Medulla oblongata (tissue), 1 donor: ENCODE data around the gene RAB40B.

Experiments used
- DNase-seq: peaks from one replicate; pipeline ENCODE4 v3.0.0-alpha.2; 2015; ENCODE audit errors: extremely low spot score

Gene RAB40B

DNA sequence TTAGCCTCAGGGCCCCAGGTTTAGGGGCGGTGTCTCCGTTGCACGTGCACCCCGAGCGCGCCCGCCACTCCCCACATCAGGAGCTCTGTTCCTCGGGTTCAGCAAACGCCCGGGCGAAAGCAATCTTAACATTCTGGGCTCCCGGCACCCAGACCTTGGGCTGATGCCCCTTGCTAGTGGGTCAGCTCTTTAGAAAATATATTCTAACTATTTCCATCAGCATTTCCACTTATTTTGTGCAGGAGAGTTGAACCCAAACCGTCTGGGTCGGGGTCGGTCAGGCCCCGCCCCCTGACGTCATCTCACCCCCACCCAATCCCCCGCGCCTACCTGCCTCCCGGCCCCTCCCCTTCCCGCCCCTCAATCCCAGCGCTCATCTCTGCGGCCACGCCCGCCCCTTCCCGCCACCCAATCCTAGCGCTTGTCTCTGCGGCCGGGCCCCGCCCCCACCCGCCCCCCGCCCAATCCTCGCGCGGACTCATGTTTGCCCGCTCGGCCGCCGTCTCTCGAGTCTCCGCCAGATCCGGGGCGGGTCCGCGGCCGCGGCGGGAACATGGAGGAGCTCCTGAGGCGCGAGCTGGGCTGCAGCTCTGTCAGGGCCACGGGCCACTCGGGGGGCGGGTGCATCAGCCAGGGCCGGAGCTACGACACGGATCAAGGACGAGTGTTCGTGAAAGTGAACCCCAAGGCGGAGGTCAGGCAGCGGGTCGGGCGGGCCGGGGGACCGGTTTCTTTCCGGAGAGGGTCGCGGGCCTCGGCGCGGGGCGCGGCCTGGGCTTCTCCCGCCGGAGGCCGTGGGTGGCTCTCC is 17.9 kb upstream of the RAB40B start, which contains the start of gene FN3KRP:
Gene FN3KRP, plus strand, starts transcription at position 504 of the 808 bp plus-strand sequence. Its CDS starts 50 bp downstream, at position 554.
- DNase-seq: peak; percentile 96

DNA sequence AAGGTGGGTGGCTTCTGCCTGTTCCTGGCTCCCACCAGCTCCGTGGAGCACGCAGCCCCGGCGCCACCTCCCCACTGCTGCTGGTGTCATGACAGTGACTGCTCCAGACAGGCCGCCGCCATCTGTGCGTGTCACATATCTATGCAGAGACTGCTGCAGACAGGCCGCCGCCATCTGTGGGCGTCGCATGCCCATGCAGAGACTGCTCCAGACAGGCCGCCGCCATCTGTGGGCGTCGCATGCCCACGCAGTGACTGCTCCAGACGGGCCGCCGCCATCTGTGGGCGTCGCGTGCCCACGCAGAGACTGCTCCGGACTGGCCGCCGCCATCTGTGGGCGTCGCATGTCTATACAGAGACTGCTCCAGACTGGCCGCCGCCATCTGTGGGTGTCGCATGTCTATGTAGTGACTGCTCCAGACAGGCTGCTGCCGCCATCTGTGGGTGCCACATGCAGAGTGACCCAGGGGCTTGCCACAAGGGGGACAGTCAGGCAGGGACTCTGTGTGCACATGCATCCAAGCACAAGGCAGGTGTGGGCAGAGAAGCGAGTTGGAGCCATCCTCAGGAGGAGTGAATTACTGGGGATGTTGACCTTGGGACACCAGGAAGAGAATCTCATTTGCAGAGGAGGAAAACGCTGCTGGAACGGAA is 14.7 kb upstream of the RAB40B start:
- DNase-seq: no peak

DNA sequence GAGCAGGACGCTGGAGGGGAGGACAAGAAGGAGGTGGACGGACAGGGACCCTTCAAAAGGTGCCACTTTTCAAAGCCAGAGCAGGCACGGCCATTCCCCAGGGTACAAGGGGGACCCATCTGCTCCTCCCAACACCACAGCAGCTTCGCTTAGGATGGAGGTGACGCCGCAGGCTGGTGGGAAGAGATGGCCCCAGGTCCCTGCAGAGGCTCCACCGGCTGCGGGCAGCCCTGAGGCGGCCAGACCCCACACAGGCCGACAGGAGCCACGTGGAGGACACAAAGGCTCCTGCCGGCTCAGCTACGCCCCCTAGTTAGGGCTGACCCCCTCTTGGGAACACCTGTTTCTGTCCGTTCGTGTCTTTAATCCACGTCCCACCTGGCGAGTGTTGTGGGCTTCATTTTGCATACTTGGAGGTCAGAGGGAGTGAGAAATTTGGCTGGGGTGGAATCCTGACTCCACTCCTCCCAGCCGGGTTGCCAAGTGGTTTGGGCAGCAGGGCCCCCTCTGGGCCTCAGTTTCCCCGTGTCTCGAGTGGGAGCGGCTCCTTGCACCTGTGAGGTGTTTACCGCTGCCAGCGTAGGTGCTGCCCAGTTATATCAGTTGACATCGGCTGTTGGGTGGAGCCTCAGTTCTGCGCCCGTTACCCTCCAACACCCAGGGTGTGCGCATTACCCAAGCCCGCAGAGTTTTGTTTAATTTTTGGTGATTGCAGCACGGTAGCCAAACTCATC is 12.2 kb upstream of the RAB40B start:
- no peak for DNase-seq

DNA sequence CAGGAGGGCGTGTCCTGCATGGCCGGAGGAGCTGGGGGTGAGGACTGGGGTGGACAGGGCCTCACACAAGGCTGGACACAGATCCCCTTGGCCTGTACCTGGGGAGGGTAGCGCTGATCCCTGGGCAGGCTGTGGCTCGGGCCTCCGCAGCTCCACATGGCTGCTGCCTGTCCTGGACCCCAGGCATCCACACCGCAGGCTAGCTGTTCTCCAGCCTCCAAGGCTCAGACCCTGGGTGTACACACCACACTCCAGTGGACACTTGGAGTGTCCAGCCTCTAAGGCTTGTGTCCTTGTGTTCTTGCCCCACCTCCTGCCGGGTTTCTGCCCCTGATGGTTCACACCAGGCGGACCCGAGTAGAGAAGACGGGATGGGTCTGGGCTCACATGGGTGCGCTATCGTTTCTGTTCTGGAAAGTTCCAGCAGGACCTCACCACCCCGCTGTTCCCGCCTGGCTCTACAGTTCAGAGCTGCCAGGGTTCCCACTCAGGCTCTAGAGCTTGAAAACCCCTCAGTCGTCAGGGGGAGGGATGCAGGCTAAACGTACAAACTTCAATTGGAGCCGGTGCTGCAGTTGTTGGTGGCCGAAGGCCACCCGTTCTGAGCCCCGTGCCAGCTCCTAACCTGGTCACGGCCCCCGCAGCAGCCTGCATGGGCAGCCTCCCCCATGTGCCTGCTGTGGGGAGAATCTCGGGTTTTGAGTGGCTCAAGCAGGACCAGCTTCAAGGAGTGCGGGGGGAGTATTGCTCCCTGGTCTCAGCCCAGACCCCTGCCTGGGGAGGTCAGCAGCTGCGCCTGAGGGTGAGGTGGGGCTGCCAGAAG is 11.4 kb upstream of the RAB40B start:
- no peak for DNase-seq

DNA sequence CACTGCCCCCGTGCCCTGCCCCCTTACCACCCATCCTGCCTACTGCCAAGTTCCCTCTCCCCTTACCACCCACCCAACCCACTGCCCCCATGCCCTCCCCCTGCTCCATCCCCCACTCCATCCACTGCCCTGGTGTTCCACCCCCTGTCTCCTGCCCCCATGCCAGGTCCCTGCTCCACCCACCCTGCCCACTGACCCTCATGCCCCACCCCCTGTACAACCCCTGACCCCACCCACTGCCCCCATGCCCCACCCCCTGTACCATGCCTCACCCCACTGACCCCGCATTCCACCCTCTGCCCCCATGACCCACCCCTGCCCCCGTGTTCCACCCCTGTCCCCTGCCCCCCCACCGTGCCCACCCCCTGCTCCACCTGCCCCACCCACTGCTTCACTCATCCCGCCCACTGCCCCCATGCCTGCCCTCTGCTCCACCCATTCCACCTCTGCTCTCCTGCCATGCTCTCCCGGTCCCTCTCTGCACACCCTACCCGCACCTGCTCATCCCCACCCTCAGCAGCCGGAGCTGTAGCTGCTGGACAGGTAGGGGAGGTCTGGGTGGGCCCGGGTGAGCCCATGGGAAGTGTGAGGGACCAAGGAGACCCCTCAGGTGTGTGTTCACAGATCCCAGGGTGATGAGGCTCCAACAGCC is 10.7 kb upstream of the RAB40B start:
- DNase-seq: no peak

DNA sequence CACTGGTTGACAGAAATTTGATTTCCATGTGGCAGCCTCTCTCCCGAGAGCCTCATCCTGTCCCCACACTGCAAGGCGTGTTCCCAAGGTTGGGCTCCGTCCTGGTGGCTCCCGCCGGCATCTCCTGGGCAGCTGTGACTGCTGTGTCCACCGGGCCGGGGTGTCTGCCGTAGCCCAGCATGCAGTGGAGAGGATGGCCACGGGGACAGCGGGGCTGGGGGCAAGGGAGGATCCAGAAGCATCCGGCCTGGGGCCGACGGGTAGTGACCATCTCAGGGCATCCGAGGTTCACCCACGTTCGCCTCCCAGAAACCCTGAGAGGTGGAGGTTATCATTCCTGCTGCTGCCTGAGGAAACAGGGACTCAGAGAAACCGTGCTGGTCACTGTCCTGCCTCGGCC is 7.3 kb upstream of the RAB40B start:
- no peak for DNase-seq

DNA sequence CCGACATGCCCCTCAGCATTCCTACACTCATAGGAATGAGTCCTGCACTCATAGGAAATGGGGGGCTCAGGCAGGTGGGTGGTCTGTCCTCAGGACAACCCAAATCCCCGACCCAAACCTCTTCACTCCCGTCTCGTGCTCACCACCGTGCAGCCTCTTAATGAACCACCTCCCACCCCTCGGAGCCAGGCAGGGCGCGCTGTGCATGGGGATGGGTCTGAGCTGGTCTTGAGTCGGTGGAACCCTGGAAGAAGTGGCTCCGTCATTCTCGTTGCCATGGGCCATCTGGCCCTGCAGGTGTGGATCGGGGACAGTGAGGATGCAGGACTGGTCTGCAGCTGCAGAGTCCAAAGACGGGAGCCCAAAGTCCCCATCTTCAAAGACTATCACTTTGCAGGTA is 6.4 kb upstream of the RAB40B start:
- no peak for DNase-seq

DNA sequence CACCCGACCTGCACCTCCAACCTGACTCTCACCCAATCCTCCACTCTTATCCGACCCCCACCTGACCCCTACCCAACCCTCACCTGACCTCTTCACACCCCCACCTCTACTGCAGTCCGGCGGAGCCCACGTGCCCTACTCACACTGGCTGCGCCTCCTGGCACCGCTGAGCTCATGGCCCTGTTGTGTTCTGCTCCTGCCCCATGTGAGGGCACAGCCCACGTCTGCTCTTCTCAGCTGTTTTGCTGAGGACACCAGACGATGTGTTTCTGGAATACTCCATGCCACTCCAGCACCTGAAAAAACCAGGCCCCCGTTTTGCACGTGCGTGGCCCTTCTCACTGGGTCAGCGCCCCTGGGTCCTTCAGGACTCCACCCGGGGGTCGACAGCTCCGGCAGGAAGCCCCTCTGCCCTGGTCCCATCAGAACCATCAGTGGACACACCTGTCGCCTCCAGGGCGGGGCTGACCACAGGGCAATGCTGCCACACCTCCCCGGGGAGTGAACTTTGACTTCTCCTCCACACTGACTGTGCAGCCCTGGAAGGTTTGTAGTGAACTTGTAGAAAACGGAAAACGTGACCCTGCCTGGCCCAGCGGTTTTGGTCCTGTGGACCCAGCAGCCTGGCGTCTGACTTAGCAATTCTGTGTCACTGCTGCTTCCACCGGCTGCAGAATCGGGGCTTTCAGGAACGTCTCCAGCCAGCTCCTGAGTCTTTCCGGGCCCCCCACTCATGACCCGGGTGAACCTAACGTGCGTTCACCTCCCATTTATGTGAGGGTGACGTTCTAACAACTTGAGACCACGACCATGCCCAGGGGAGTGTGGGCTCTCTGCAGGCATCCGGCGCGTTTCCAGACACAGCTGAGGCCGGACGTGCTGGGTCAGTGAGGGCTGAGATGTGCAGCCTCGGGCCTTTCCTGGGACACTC is 5.7 kb upstream of the RAB40B start:
- no peak for DNase-seq

DNA sequence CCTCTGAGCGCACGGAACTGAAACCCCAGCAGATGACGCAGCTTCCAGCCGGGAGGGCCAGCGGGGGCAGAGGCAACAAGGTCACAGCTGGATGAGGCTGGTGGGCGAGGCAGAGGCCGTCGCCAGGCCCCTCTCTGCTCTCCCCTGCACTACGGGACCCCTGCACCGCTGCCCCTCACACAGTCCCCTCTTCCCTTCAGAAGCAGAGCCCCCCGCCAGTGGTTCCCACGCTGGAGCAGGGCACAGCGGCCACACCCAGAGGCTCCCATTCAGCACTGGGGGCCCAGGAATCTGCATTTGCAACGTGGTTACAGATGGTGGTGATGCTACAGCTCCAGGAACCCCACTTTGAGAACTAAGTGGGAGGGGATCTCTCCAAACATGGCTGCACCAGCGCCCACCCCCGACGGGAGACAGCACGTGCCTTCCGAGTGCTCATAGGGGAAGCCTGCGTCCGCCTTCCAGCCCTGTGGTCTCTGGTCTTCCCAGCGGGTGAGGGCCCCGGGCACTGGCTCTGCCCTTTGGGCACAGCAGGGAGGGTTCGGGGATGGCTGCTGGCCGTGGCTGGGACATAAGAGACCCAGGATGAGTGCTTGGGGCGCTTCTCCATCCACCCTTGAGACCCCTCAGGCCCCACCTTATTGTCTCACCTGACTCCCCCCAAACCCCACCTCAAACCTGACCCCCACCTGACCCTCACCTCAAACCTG is 4.7 kb upstream of the RAB40B start:
- DNase-seq: no peak

DNA sequence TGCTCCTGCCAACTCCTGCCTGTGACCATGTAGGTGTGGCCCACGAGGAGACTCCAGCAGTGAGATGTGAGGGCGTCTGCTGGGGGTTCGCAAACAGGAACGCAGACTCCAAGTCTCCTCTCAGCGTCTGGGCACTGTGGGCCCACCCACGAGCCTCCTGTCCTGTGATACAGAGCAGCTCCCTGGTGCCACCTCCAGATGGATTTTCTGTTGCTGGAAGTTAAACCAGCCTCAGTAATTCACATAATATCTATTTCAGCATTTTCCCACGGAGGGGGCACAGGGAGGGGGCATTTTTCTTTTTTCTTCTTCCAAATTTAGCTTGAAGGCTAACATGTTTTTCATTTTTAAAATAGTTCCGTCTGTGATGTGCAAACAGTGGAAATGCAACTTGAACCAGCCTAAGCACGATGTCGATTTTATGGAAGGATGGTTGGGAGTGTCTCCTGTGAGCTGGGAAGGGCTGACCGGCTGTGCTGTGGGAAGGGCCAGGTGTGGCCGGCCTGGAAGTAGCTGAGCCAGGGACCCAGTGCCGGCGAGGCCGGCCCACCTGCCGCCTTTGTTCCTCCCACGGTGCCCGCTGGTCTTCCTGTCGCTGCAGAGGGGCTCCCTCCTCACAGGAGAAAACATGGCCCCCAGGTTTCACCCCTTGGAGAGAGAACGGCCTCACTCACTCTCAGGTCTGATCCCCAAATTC is 3.9 kb upstream of the RAB40B start:
- DNase-seq: no peak

DNA sequence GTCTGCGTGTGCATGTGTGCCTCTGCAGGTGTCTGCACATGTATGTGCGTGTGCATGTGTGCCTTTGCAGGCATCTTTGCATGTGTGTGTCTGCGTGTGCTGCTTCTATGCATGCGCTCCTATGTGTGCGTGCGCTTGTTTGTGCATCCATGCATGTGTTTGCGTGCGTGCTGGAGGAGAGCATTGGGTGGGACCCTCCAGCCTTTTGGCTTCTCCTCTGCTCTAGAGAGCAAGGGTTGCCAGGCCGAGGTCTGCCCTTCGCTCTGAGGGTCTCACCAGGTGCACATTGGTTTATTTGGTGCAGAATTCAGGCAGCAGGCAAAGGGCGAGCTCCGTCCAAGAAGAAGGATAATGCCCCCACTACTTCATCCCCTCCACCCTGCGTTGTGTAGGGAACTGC is 1.1 kb upstream of the RAB40B start:
- no peak for DNase-seq

DNA sequence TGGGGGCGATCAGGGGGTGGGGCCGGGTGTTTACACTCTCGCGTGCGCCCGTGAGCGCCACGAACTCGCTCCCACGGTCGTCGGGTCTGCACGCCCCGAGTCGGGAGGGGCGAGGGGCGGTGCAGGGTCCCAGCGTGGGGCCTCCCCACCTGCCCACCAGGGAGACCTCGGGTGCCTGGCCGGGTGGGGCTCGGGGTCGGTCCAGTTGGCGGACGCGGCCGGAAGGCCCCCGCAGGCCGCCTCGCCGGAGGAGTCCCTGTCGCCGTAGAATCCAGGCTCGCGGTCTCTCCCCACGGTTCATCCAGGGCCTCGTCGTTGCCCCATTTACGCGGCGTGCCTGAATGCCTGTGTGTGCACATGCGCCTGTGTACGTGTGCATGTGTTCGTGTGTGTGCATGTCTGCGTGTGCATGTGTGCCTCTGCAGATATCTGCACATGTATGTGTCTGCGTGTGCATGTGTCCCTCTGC is 510 bp upstream of the RAB40B start:
- no peak for DNase-seq

DNA sequence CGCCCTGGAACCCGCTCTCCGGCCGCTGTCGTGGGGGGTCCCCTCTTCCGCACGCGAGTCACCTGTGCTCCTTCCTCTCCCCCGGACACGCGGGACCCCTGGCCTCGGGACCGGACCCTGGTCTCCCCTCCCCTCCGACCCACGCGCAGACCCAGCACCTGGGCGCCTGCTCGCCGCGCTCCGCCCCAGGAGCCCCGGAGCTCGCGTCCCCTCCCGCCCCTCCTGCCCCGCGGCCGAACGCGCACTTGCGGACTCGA is 762 bp downstream of the RAB40B start:
- DNase-seq: no peak

DNA sequence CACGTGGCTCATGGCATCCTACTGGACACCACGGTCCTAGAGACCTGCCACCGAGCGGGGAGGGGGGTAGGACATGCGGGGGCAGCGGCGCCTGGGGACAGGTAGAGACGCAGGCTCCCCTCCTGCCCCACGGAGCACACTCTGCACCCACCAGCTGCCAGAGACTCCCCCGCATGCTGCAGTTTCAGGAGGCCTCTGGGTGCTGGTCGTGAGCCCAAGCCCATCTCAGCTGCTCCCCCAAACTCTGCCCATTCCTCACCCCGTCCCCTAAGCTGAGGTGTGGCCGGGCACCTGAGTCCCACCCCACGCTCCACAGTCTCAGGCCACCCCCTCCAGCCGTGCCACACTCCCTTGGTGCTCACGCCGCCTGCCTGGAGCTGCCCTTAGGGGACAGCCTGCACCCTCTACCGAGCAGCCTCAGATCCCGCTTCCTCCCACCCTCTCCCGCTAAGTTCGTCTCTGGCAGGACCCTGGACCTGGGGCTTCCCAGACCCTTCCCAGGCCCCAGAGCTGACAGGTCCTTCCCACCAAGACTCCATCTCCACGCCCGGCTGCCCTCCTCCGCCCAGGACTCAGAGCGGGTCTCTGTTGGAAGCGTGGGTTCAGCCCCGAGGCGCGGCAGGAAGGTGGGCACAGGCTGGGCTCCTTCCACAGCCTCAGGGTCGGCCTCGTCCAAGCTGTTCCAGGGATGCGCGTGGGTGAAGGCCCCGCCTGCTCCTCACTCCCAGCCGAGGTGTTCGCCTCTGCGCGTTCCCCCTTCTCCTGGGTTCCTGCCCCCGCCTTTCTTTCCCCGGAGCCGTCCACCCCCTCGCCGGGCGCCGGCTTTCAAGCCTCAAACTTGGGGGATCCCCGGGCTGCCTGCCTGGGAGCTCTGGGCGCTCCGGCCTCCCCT is 1.3 kb downstream of the RAB40B start:
- no peak for DNase-seq

DNA sequence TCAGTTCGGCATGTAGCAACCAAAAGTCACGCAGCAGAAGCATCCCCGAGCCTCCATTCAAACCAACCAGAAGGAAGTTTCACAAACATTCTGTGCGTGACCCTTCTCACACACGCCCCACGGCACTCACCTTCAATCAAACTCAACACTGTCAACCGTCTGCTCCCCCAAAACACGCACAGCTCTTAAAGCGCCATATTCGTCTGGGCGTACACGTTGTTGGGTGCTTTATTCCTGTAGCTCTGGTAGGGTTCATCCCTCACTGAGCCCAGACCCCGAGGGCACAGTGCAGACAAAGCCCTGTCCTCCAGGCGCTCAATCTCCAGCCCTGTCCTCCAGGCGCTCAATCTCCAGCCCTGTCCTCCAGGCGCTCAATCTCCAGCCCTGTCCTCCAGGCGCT is 2.2 kb downstream of the RAB40B start:
- DNase-seq: no peak

DNA sequence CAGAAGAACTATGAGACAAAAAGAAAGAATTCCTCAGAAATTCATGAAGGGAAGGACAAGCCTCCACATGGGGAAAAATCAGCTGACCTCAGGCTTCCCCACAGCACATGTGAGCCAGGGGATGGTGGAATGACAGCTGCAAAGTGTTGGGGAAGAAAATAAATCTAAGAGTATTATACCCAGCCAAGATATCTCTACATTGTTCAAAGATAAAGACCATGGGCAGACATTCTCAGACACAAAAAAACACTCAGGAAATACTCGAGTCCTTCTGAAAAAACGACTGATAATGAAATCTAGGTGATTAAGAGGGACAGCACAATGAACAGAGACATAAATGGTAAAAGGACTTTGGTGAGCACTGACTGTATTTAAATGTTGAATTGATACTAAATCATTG is 3.9 kb downstream of the RAB40B start:
- DNase-seq: no peak

DNA sequence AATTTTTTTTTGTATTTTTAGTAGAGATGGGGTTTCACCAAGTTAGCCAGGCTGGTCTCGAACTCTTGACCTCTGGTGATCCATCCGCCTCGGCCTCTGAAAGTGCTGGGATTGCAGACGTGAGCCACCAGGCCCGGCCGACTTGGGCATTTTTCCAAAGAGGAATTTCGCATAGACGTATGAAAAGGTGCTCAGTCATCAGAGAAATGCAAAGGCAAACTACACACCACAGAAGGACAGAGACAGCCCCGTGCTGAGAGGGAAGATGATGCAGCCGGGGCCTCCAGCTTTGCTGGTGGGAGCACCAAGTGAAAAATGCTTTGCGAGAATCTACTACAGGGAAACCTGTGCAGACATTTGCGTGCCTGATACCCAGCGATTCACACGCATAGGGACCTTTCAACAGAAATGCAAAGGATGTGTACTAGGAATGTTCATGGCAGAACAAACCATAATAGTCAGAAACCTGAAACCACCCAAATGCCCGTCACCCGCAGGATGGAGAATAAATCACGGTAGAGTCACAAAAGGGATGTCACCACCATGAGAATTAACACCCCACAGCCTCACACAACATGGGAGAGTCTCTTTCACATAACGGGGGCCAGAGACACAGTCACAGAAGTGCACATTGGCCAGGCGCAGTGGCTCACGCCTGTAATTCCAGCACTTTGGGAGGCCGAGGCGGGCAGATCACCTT is 5.2 kb downstream of the RAB40B start:
- DNase-seq: no peak
